ENCODE data around the gene FAM89A. TPM values are rescaled to one million over a fixed set of nuclear protein-coding genes. Genes with fewer than 3 reads are reported as not detected.

FAM89A gene
- total and polyA plus RNA-seq, 9 of the 15 experiments (the other 6 are each of a cell fraction or from before 2014, with no cell fraction given), result 8.7 to 66.2 (median 43.3) TPM

- TF ChIP-seq MAFF (IDR thresholded peaks at IDR 0.05; ENCODE audit: low read length) (no peak), ZNF407 (IDR thresholded peaks at IDR 0.05; ENCODE audit: low read depth) (0 out of 2 replicates have a peak, but pooled peaks have one; percentile 25), SIX5 (IDR thresholded peaks at IDR 0.05; ENCODE audit: borderline replicate concordance in 1 of 2, insufficient read depth in 1 of 2, low read depth in 1 of 2, low read length in 2 of 2) (no peak), MLX (CRISPR knock-in tag; conservative IDR thresholded peaks at IDR 0.05) (no peak), PRMT5 (CRISPR knock-in tag; IDR thresholded peaks at IDR 0.05) (no peak), THRB (CRISPR knock-in tag; conservative IDR thresholded peaks at IDR 0.05) (peak; percentile 85; the same call in 1 of the 2 replicates), SFPQ (IDR thresholded peaks at IDR 0.05; ENCODE audit: low read depth, low read length) (no peak), RBM15 (IDR thresholded peaks at IDR 0.05; ENCODE audit: insufficient read depth, low read length) (no peak), ZNF395 (CRISPR knock-in tag; IDR thresholded peaks at IDR 0.05) (no peak)
Observed at GRCh38 chr1:231040019-231040799, at the start of gene FAM89A (continued).

Data from K562 (cell line).